Amniotic stem cell (primary cell): Measurements from ENCODE around the gene GNA14.
"Not testable (repeated sequence)": the region's sequence is repeated elsewhere in the genome, so short reads cannot be mapped to it uniquely, and the experiment has no call there.

Experiments
- DNase-seq: peaks from one replicate; lab custom pipeline; 2025; lab: John Stamatoyannopoulos, UW

GNA14 gene

DNA sequence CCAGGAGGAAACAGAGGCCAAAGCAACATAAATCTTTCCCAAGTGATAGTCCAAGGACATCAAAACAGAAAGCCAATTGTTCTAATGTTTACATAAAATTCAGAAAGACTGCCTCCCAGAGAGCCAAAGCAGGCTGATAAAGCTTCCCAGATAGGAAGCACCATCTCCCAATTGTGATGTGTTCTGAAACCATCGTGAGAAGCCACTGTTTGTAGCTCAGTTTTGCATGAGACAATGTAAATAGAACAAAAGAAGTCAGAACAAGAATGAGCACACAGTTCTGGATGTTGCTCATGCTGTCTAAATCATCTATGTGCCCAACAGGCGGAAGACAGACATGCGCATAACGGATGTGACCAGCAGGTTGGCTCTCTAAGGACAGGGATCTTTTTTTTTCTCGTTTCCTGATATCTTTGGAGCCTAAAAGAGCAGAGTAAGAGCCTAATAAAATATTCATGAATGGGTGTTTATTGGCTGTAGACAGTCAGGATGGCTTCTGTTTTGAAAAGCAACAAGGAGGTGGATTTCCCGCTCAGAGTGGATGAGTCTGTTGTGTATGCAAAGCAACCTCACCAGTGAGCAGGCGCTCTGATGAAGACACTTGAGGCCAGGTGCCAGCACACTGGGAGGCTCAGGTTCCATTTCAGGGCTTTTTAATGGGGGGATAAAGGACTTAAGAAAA is 113.6 kb downstream of the GNA14 start:
- no peak for DNase-seq

DNA sequence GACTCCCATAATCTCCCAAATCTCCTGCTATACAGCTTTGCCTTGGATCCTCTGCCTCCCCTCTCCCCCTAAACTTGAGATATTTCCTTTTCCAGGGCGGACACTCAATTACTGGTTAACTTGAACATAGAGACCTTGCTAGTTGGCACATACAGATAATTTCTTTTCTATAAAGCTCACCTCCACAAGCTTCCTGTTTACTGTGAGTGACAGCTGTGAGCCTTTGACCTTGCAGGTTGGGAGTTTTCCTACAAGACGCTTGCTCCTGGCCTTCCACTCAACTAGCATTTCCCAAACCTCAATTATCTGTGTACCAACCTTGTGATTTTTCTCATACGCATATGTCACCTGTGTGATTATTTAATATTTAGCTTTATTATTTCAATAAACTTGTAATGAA is 114.5 kb downstream of the GNA14 start:
- DNase-seq = no peak

DNA sequence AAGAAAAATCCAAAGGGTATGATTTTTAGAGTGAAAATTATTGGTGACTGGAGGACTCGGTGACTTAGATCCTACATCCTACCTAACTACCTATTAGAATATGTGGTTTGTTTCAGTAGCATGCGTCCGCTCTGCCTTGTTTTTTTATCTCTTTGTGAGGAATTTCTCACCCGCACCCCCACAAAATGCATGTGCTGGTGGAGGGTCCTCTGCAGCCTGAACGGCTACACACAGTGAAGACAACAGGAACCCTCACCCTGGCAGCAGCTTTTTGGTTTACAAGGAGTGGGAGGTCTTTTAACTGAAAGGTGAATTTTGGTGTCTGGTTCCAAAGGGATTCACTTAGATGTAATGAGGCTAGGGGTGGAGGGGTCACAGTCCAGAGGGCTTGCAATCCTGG is 115.5 kb downstream of the GNA14 start:
- DNase-seq = no peak

DNA sequence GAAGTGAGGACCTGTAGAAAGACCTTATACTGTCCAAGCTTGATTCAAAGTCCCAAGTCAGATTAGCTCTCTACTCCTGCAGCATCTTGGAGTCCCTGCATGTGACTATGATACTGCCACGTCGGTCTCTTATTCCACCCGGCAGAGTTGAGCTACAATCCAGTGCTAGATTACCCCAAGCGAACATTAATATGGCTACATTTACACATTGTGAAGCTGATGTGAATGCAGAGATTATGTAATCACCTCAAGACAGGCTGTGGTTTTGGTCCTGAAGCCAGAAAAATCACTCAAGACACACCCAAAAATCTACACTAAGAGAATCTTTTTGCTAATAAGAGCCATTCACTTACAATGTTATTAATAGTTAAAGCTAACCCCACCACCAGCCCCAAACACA is 116.7 kb downstream of the GNA14 start:
- DNase-seq = no peak

DNA sequence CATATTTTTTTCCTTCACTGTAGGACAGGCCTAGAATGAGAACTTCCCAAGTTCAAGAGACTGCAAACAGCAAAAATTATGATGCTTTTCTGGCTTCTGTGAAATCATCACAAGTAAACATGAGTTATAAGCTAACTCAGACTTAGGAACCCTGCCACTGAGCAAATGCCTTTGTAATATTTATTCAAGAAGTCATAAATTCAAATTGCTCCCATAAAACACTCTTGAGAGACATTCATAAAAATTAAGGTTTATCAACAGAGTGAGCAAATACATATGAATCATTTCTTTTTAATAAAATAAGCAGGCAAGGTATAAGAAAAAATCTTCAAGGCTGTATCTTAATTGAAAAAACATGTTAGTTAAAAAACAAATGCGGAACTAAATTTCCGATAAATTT is 124.2 kb downstream of the GNA14 start:
- no peak for DNase-seq

DNA sequence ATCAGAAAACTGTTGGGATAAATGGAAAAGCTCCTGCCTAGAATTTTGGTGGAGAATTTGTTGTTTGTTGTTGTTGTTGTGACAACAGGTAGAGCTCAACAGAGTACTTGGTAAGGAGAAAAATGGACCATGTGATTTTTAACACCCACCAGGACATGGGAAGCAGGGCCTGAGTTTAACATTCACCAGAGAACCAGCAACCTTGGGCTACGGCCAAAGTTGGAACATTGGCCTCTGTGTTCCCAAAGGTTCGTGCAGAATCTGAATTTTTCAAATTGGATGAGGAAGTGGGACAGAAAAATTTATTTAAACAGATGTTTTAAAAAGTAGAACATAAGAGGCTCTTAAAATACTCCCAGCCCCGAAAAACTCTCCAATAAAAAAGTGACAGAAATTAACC is 127.0 kb downstream of the GNA14 start:
- DNase-seq = no peak

DNA sequence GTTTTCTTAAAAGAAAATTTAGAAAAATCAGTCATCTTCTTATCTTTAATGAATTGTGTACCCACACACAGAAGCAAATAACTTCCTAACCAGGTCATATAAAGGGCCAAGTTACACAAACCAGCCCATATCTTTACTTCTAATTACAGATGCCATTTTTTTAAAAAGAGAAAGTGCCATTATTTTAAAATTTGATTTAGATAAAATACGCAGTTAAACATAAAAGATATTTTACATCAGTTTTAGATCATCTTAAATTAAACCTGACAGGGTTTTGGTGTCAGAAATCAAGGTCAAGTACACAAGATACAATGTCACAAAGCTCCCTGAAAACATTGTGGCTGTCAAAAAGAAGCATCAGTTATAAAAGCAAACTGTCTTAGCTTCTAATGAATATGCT is 129.4 kb downstream of the GNA14 start:
- DNase-seq = no peak

DNA sequence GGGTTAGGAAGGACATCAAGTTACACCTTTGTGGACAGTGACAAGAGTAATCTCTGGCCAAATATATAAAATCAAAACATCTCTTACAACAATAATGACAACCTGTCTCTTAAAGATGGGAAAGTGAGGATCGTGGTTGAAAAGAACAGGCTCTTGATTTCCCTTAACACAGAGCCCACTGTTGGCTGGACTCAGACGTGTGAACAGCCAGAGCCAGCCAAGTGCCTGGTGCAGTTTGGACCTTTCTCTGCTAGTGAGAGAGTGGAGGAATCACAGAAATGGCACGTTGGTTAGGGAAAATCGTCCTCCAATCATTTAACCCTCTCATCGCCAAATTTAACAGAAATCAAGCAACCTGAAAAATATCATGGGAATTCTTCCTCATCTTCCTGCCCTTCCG is 131.3 kb downstream of the GNA14 start:
- DNase-seq = no peak

DNA sequence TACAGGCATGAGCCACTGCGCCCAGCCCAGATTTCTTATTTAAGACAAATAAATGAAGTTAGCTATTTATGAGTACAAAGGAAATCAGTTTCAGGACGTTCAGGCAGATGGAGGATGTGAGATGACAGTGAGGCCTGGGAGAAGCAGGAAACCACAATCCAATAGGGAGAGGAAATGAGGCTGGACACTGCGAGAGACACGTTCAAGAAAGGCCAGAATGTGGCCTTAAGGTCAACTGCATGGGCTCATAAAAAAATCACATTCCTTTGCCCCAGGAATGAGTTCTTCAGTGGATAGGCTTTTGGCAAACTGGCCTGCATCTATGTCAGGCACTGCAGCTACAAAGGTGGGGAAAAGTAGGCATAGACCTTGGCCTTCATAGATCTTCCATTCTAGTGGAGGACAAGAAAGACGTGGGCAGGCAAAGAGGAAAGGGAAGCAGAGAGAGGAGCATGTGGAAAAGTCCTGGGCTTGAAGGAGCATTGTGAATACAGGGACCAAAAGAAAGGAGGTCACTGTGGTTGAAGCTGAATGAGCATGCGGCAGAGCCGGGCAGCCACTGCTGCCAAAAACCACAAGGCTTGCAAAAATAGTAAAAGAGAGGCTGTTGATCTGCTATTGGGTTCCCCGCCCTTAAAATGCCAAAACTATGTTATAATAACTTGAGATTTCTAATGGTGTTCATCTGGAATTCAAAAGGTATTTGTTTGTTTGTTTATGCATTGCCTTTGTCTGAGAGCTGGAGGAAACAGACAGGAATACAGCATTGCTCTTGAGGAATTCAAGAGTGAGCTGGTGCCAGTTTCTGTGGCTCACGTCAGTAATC is 133.0 kb downstream of the GNA14 start:
- DNase-seq = no peak

DNA sequence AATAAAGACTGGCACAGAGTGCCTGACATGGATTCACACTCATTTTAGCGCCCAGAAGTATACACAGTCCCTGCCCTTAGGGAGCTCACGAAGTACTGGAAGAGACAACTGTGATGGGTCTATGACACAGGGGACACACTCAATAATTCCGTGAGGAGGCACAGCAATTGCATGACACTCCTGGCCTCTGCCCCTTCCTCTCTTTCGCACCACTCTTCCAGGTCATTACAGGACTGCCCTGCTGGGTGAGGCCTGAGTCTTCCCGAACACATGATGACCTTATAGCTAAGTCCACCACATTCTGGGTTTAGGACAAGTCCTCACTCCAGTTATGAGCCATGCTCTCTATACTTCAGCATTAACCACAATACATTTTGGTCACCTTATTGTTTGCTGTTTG is 134.7 kb downstream of the GNA14 start:
- no peak for DNase-seq

DNA sequence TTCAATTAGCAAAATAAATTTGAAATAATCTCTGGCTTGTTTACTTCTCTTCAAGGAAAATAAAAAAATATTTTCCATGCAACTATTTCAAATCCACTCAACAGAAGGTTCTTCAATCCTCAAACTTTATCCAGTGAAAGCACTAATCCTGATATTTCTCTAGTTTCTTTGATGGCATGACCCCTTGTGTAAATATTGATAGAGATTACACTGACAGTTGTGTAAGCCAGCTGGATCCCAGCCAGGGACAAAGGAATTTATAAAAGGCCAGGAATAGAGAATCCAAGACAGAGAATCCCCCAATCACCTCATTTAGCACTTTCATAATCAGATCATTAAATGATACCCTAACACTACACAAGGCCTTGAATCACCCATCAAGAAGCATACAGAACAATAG is 135.2 kb downstream of the GNA14 start:
- no peak for DNase-seq

DNA sequence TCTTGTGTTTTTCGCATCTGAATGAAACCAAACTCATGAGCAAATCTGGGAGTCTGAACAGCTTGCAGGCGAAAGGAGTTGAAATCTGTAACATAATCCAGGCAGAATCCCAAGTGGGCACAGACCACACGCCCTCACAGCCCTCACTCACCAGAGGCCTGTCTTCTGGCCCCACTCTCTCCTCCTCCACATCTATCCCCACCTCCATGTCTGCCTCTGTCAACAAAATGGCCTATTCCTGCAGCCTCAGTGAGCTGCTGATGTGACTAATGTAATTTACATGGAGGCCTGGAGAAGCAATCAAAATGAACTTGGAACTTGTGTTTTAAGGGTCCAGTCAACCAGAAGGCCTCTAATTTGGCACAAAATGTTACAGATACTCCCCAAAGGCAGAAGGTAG is 136.6 kb downstream of the GNA14 start:
- no peak for DNase-seq

DNA sequence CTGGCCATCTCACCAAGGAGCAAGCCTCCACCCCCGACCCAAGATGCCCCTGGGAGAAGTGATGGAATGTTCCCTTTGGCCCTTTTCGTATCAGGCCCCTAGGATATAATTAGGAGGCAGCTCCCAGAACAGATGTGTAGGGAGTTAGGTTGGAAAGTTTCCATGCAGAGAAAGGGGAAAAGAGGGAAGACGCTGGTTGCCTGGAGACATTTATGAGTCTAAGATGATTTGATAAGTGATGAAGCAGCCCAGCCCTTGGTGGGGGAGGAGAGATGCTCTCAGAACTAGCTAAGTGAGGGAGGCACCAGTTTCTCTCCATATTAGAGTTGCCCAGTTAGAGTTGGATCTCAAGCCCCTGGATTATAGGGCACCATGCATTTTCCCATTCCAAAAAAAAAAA is 137.5 kb downstream of the GNA14 start:
- no peak for DNase-seq

DNA sequence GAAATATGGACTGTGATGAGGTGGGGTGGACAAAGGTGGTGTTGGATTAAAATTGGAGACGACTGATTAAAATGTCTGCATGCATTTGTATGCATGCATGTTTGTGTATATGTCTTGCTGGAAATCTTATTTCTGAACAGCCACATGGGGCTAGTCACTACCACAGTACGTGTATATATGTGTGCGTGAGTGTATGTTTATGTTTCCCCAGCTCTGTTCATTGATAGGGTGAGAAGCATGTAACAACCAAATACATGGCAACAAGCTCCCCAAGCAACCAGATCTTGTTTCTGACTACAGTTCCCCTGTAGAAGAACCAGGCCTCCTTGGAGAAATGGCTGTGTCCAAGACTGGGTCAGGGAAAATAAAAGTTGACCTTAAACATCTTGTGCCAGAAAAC is 139.7 kb downstream of the GNA14 start:
- DNase-seq = no peak

DNA sequence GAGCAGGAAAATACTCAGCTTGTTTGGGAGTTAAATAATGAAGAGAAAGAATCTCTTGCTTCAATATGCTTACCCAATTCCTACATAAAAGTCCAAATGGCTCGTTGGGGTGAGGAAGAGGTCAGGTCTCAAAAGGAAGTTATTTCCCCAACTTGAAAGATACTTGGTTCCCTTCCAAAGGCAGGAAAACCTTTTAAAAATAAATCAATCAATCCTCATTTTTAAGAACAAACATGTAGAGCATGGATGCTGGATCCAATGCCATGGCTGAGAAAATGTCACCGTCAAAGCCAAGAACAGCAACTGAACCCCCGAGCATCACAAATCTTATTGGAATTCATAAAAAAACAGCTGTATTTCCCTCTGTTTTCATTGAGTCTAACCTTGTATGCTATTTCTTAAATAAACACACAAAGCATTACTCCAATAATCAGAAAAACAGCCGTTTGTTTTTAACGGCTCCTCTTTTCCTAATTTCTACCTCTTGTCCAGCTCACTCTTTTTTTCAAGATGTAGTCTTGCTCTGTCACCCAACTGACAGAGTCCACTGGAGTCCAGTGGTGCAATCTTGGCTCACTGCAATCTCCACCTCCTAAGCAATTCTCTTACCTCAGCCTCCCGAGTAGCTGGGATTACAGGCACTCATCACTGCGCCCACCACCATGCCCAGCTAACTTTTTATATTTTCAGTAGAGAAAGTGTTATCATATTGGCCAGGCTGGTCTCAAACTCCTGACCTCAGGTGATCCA is 140.7 kb downstream of the GNA14 start:
- no peak for DNase-seq

DNA sequence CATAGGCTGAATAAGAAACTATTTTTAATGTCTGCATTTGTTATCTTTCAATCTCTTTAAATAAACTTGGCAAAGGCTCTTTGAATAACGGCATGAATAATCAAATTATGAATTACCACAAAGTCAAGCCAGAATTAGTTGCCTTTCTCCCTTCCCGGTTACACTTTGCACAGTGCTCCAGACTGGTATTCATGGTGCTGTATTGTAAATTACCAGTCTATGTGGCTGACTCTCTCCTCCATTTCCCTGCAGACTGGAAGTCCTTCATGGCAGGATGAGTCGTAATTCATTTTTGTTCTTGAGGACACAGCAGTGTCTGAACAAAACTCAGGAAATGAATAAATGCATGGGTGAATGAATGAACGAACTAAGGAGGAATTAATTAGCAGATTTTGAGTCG is 142.9 kb downstream of the GNA14 start:
- no peak for DNase-seq

DNA sequence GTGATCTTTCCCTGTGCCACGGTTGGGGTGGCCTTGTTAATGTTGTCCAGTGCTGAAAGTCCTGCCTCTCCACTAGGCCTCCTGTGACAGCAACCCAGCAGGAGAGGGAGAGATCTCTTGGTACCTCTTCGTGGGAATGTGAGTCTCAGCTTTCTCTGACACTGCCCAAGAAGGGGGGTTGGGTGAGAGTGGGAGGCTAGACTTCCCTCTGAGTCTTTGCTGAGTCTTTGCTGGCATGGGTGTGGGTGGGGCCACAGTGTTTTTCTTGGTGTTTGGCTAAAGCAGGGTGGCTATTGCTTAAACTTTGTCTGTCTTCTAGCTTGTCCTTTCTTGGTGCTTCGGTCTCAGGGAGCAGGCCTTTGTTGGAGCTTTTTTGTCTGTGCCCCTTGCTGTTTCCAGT is 145.6 kb downstream of the GNA14 start:
- no peak for DNase-seq

DNA sequence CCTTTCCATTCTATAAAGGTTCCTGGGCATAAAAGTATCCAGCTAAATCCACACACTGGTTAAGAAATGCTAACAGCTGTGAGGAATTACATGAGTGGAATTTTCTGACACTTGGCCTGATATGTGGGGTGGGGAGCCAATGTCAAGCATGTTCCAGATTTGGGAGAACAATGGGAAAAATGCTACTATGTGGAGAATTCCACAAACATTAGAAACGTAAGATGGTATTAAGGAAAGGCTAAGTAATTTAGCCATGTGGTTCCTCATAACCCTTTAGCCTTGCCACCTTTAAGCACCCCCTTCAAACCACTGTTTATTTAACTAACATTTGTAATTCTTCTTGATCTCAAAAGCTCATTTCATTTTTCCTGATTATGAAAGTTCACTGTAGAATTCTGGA is 149.2 kb downstream of the GNA14 start:
- DNase-seq = no peak

DNA sequence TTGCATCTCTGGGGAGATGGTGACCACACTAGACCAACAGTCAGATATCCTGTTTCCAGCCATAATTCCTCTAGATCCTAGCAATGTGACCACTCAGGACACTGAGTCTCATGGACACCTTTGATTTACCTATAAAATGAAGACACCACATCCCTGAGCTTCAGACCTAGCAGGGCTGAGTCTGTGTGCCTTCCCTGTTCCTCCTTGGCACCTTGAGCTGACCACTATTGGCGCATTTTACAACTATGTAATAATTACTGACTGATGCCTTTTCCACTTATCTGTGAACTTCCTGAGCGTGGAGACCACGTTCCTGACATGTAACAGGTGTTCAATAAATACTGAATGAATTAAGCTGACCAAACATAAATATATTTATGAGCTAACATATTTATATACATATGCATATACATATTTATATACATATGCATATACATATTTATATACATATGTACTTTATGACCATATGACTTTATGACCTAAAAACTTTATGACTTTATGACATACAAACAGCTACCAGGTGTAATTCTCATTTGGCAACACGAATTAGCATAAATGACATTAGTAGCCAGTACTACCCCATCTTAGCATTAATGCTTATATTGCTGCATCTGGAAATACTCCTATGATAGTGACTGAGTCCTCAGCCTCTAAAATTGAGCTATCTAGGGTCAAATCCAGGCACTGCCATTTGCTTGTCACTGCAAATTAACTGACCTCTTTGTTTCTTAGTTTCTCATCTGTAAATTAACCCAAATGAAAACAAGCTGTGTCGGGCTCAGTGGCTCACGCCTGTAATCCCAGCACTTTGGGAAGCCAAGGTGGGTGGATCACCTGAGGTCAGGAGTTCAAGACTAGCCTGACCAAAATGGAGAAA is 150.6 kb downstream of the GNA14 start:
- no peak for DNase-seq

DNA sequence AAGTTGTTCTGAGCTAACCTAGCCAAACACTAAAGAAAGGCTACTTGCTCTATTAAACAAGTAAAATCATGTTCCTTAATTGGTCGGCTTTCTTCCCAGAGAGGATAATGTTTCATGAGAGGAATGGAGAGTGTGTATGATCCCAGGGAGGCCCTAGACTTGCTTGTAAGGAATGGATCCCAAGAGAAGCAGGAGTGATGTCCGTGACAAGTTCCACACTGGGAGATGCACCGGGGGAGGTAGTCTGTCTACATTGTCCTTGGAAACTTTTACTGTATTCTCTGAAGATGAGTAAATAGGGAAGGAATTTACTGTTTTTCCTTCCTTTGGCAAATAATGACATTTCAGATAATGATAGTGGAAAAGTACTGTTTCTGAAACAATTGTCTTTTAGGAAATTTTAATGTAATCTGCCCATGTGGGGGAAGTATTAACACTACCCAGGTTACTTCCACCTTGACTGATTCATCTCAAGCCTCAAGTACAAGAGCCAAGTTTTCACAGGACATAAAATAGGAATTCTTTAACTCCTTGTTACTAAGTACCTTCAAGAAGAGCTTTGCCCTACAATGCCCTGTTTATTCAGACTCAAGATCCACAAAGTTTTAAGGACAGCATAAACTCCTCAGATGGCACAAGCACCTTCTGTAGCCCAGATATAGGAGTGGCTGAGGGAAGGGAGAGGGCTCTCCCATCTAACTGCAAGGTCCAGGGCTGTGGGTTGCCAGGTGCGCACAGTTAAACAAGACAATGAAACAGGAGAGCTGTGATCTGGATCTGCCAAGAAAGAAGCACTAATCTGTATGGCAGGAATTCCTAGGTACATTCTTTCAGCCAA is 152.1 kb downstream of the GNA14 start:
- no peak for DNase-seq

DNA sequence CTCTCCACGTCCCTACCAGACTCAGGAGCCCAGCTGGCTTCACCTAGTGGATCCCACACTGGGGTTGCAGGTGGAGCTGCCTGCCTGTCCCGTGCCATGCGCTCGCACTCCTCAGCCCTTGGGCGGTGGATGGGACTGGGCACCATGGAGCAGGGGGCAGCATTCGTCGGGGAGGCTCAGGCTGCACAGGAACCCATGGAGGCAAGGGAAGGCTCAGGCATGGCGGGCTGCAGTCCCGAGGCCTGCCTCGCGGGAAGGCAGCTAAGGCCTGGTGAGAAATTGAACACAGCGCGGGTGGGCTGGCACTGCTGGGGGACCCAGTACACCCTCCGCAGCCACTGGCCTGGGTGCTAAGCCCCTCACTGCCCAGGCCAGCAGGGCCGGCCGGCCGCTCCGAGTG is 157.8 kb downstream of the GNA14 start:
- DNase-seq = not testable (repeated sequence)
